DOHH2 (cell line): Measurements from ENCODE around the gene SLC35F5.
A peak's percentile ranks its signal among the peaks of the same experiment; 100 is the strongest.
"Not testable (repeated sequence)": the region's sequence is repeated elsewhere in the genome, so short reads cannot be mapped to it uniquely, and the experiment has no call there.

Experiments
- H3F3A ChIP-seq: fragments of 200-600 bp; sonication (generic), shearing (Covaris generic); 2 replicates; pipeline ENCODE4 v1.6.0; 2016; ENCODE audit warnings: antibody characterized with exemption, mild to moderate bottlenecking; ENCODE audit not compliant: control insufficient read depth, insufficient read depth
- H3K27ac ChIP-seq: fragments of 200-600 bp; sonication (generic); 2 replicates; pipeline ENCODE4 v1.5.1; 2014; ENCODE audit warnings: low read depth, mild to moderate bottlenecking, low read length, moderate library complexity
- H3K27me3 ChIP-seq: fragments of 200-600 bp; sonication (generic); 2 replicates; pipeline ENCODE4 v1.6.1; 2014; ENCODE audit warnings: mild to moderate bottlenecking, low read length, mixed read lengths; ENCODE audit not compliant: control insufficient read depth
- H3K36me3 ChIP-seq: fragments of 200-600 bp; sonication (generic); 2 replicates; pipeline ENCODE4 v1.6.1; 2014; ENCODE audit warnings: mild to moderate bottlenecking, low read length, moderate library complexity, mixed read lengths; ENCODE audit not compliant: control insufficient read depth
- H3K4me1 ChIP-seq: fragments of 200-600 bp; sonication (generic); 2 replicates; pipeline ENCODE4 v1.6.1; 2014; ENCODE audit warnings: mild to moderate bottlenecking, low read length, mixed read lengths; ENCODE audit not compliant: control insufficient read depth
- H3K4me2 ChIP-seq: fragments of 200-600 bp; sonication (generic); 2 replicates; pipeline ENCODE4 v1.6.0; 2014; ENCODE audit warnings: mild to moderate bottlenecking, low read length, moderate library complexity
- H3K4me3 ChIP-seq: fragments of 200-600 bp; sonication (generic); 2 replicates; pipeline ENCODE4 v1.5.1; 2014; ENCODE audit warnings: mild to moderate bottlenecking, low read length, mixed read lengths
- H3K79me2 ChIP-seq: fragments of 200-600 bp; sonication (generic); 2 replicates; pipeline ENCODE4 v1.6.1; 2014; ENCODE audit warnings: mild to moderate bottlenecking, low read length, mixed read lengths; ENCODE audit not compliant: control insufficient read depth
- H3K9me2 ChIP-seq: fragments of 200-600 bp; sonication (generic); replicated peaks from 2 replicates; pipeline ENCODE4 v1.6.1; 2014; ENCODE audit warnings: mild to moderate bottlenecking, low read length, mixed read lengths; ENCODE audit not compliant: control insufficient read depth
- H3K9me3 ChIP-seq: fragments of 200-600 bp; sonication (generic); 2 replicates; pipeline ENCODE4 v1.6.1; 2014; ENCODE audit warnings: antibody characterized with exemption, low read length, mixed read lengths; ENCODE audit not compliant: control insufficient read depth, insufficient read depth
- H4K20me1 ChIP-seq: fragments of 200-600 bp; sonication (generic); 2 replicates; pipeline ENCODE4 v1.6.0; 2014; ENCODE audit warnings: low read depth, mild to moderate bottlenecking, antibody characterized with exemption, low read length, moderate library complexity; ENCODE audit not compliant: control insufficient read depth, insufficient read depth
- CTCF ChIP-seq: fragments of 200-600 bp; sonication (generic); IDR thresholded peaks from one replicate; pipeline ENCODE4 v1.5.1; 2014; ENCODE audit warnings: antibody characterized with exemption, mild to moderate bottlenecking, low read depth, low read length; ENCODE audit not compliant: poor library complexity, severe bottlenecking
- EZH2phosphoT487 ChIP-seq: fragments of 200-600 bp; sonication (generic); IDR thresholded peaks from 2 replicates; pipeline ENCODE4 v1.6.1; 2017; ENCODE audit warnings: borderline replicate concordance, mild to moderate bottlenecking, antibody characterized with exemption, low read length, moderate library complexity, mixed read lengths

Gene SLC35F5

DNA sequence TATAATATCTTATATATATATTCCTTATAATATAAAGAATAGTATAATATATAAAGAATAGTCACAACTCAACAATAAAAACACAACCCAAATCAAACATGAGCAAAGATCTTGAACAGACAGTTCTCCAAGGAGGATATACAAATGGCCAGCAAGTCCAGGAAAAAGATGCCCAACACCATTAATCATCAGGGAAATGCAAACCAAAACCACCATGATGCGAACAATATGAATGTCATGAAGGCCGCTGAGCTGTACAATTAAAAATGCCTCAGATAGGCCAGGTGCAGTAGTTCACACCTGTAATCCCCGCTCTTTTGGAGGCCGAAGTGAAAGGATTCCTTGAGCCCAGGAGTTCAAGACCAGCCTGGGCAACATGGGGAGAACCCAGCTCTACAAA, 58.9 kb downstream of the SLC35F5 start:
- Histone ChIP-seq H3K4me1 (peaks cover 45% of the 10 kb centered on the region), H3K79me2 (no peaks in the 10 kb centered on the region), H3K9me2 (no peaks in the 10 kb centered on the region), H3K27ac (no peak overlapping the region), H3K4me3 (no peak overlapping the region), H4K20me1 (no peaks in the 10 kb centered on the region), H3K27me3 (no peaks in the 10 kb centered on the region), H3K4me2 (no peak overlapping the region), H3K36me3 (no peaks in the 10 kb centered on the region), H3K9me3 (no peaks in the 10 kb centered on the region), H3F3A (peaks cover 7% of the 10 kb centered on the region; the same call in 1 of the 2 replicates)
- TF ChIP-seq EZH2phosphoT487 = no peak
- TF ChIP-seq CTCF = no peak

DNA sequence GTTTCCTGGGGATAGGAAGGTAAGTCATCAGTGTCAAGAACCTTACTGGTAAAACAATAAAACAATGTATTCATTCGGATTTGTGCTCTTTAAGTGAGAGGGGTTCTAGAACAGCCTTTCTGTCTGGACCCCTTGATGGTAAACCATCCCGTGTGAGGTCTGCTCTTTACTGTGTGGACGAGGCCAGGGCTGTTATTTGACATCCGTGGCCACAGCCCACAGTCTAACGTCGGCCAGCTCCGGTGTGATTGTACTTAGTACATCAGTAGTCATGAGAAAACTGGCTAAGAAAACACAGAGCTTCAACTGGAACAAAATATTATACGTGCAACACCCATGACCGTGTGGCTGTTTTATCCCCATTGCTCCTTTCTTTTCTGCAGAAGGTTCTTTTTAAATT, 62.0 kb downstream of the SLC35F5 start:
- no peaks in the 10 kb centered on the region for H3K9me3 ChIP-seq
- no peaks in the 10 kb centered on the region; the same call in 1 of the 2 replicates for H3F3A ChIP-seq
- no peaks in the 10 kb centered on the region for H3K36me3 ChIP-seq
- no peaks in the 10 kb centered on the region for H3K27me3 ChIP-seq
- H3K79me2 ChIP-seq = no peaks in the 10 kb centered on the region
- peaks cover 35% of the 10 kb centered on the region for H3K4me1 ChIP-seq
- H4K20me1 ChIP-seq = no peaks in the 10 kb centered on the region
- H3K27ac ChIP-seq = no peak overlapping the region
- no peaks in the 10 kb centered on the region for H3K9me2 ChIP-seq
- H3K4me2 ChIP-seq = peak overlapping the region; percentile 56
- H3K4me3 ChIP-seq = no peak overlapping the region
- no peak for TF ChIP-seq CTCF
- TF ChIP-seq EZH2phosphoT487 = no peak

- Histone ChIP-seq H3K27ac (no peak overlapping the region), H3K4me3 (no peak overlapping the region), H3K4me2 (peak overlapping the region; percentile 56), H4K20me1 (no peaks in the 10 kb centered on the region), H3K4me1 (peaks cover 29% of the 10 kb centered on the region), H3K9me2 (no peaks in the 10 kb centered on the region), H3K9me3 (no peaks in the 10 kb centered on the region), H3K79me2 (no peaks in the 10 kb centered on the region), H3F3A (no peaks in the 10 kb centered on the region; the same call in 1 of the 2 replicates), H3K36me3 (no peaks in the 10 kb centered on the region), H3K27me3 (no peaks in the 10 kb centered on the region)
- TF ChIP-seq CTCF = no peak
- no peak for TF ChIP-seq EZH2phosphoT487
These were observed 63.6 kb downstream of the SLC35F5 start for GRCh38 chr2:113692698-113693428.

DNA sequence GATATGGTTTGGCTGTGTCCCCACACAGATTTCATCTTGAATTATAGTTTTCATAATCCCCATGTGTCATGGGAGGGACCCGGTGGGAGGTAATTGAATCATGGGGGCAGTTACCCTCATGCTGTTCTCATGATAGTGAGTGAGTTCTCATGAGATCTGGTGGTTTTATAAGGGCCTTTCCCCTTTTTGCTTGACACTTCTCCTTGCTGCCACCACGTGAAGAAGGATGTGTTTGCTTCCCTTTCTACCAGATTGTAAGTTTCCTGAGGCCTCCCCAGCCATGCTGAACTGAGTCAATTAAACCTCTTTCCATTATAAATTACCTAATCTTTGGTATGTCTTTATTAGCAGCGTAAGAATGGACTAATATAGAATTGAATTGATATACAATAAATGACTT, 65.6 kb downstream of the SLC35F5 start:
- H3K27ac ChIP-seq, H3K9me3 ChIP-seq, H3K27me3 ChIP-seq, H3K36me3 ChIP-seq, H3F3A ChIP-seq, H3K4me3 ChIP-seq, H3K9me2 ChIP-seq, H3K79me2 ChIP-seq, H3K4me2 ChIP-seq, H4K20me1 ChIP-seq: not testable (repeated sequence)
- peaks cover 29% of the 10 kb centered on the region for H3K4me1 ChIP-seq
